ENCODE data around the gene KIT.

GRCh38 chr4:54780149-54780495 lies 122.4 kb downstream of the KIT start:
- no peak for TF ChIP-seq CTCF (IDR thresholded peaks at IDR 0.05)
- TF ChIP-seq POLR2A (IDR thresholded peaks at IDR 0.05): no peak

Measured in esophagus squamous epithelium (tissue), 4 donors.